HCT116 (cell line): ENCODE results near the gene TCEA3. TPM values are rescaled to one million over a fixed set of nuclear protein-coding genes. Genes with fewer than 3 reads are reported as not detected.

Source experiments
- ATAC-seq: fragments of 200-7000 bp; cut with Tn5 transposase; 2 replicates; pipeline ENCODE4 v1.9.1; 2020; ENCODE audit warnings: mild to moderate bottlenecking, moderate library complexity
- BruUV-seq: library from RNA; stranded (reverse); fragments of 400-500 nt; replicated peaks from 2 replicates; lab custom pipeline; 2021; lab: Mats Ljungman, UMichigan
- CTCF ChIA-PET: fragments of 300-600 bp; sonication (Branson Sonifier 250); formaldehyde crosslinking; loops from one replicate; lab custom pipeline; 2021; ENCODE audit warnings: antibody characterized with exemption; lab: Charles Lee
- POLR2A ChIA-PET: fragments of 300-600, 350-600 bp; sonication (Branson Sonifier 250); formaldehyde crosslinking; loops from one replicate; lab custom pipeline; 2021; ENCODE audit warnings: antibody characterized with exemption; lab: Charles Lee
- RAD21 ChIA-PET, 2 experiments: fragments of 300-600 bp; sonication (Branson Sonifier 250); formaldehyde crosslinking; loops; one replicate each; lab custom pipeline; 2023; ENCODE audit warnings: low total read pairs in 2 of 2; ENCODE audit not compliant: uncharacterized antibody in 2 of 2, unreplicated experiment in 2 of 2, low non-redundant PET in 1 of 2; lab: Charles Lee
- DNase-seq: peaks from one replicate; pipeline ENCODE4 v3.0.0-alpha.2; 2010; ENCODE audit warnings: low read depth, low spot score
- H2AFZ ChIP-seq: fragments of 200-600 bp; shearing (Covaris generic), sonication (generic); 2 replicates; pipeline ENCODE4 v1.6.1; 2017; ENCODE audit warnings: low read depth, mixed run types, mixed read lengths, antibody characterized with exemption, low read length; ENCODE audit not compliant: poor library complexity, severe bottlenecking
- H3K27ac ChIP-seq: 2 replicates; pipeline ENCODE4 v1.5.1; 2012; ENCODE audit warnings: low read depth, low read length
- H3K27me3 ChIP-seq: fragments of 200-600 bp; sonication (generic); 2 replicates; pipeline ENCODE4 v1.6.1; 2016; ENCODE audit warnings: mixed run types, low read length, mixed read lengths; ENCODE audit not compliant: insufficient read depth
- H3K36me3 ChIP-seq, 2 experiments: fragments of 200-500 bp in 1 of 2; fragments of 200-600 bp in 1 of 2; sonication (Bioruptor generic) in 1 of 2; sonication (generic) in 1 of 2; 2 replicates each; pipeline versions ENCODE4 v1.5.1 to v1.6.1; 2014 to 2016; ENCODE audit warnings: low read length in 2 of 2, inconsistent platforms in 1 of 2, mixed read lengths in 1 of 2, mixed run types in 1 of 2; ENCODE audit not compliant: insufficient read depth in 2 of 2, control insufficient read depth in 1 of 2
- H3K4me1 ChIP-seq, 2 experiments: fragments of 200-600 bp in 1 of 2; sonication (generic) in 1 of 2; 2 replicates each; pipeline versions ENCODE4 v1.5.1 to v1.6.1; 2012 to 2017; ENCODE audit warnings: low read length in 2 of 2, inconsistent platforms in 1 of 2, mild to moderate bottlenecking in 1 of 2, mixed read lengths in 1 of 2, mixed run types in 1 of 2, moderate library complexity in 1 of 2; ENCODE audit not compliant: insufficient read depth in 2 of 2, control insufficient read depth in 1 of 2
- H3K4me2 ChIP-seq: fragments of 200-600 bp; sonication (generic); 2 replicates; pipeline ENCODE4 v1.6.1; 2017; ENCODE audit warnings: mixed run types, low read length, mixed read lengths
- H3K4me3 ChIP-seq, 2 experiments: fragments of 200-600 bp in 1 of 2; sonication (generic) in 1 of 2; replicated peaks in 1 of 2; 2 replicates each; pipeline ENCODE4 v1.5.1; 2011 to 2016; ENCODE audit warnings: low read length in 2 of 2, control low read depth in 1 of 2, low read depth in 1 of 2, mild to moderate bottlenecking in 1 of 2, mixed read lengths in 1 of 2, mixed run types in 1 of 2
- H3K79me2 ChIP-seq: fragments of 200-600 bp; sonication (generic); 2 replicates; pipeline ENCODE4 v1.6.1; 2017; ENCODE audit warnings: mild to moderate bottlenecking, mixed run types, low read length, moderate library complexity, mixed read lengths; ENCODE audit not compliant: insufficient read depth
- H3K9ac ChIP-seq: fragments of 200-600 bp; sonication (generic); 2 replicates; pipeline ENCODE4 v1.6.1; 2016; ENCODE audit warnings: low read length, mixed read lengths
- H3K9me2 ChIP-seq: fragments of 200-600 bp; sonication (generic), shearing (Covaris generic); 2 replicates; pipeline ENCODE4 v1.6.1; 2017; ENCODE audit warnings: mixed run types, mild to moderate bottlenecking, moderate library complexity; ENCODE audit not compliant: insufficient read depth
- H3K9me3 ChIP-seq, 2 experiments: fragments of 200-500 bp in 1 of 2; fragments of 200-600 bp in 1 of 2; sonication (Bioruptor generic) in 1 of 2; sonication (generic) in 1 of 2; 2 replicates each; pipeline ENCODE4 v1.6.1; 2014 to 2017; ENCODE audit warnings: low read length in 2 of 2, mixed read lengths in 2 of 2, inconsistent platforms in 1 of 2, low read depth in 1 of 2, mild to moderate bottlenecking in 1 of 2, mixed run types in 1 of 2, moderate library complexity in 1 of 2; ENCODE audit not compliant: control insufficient read depth in 1 of 2, insufficient read depth in 1 of 2
- H4K20me1 ChIP-seq: fragments of 200-600 bp; sonication (generic), shearing (Covaris generic); 2 replicates; pipeline ENCODE4 v1.6.1; 2017; ENCODE audit warnings: mixed run types, mild to moderate bottlenecking, moderate library complexity; ENCODE audit not compliant: insufficient read depth
- ATF3 ChIP-seq: IDR thresholded peaks from 2 replicates; pipeline ENCODE4 v1.6.1; 2012
- EGR1 ChIP-seq: IDR thresholded peaks from 2 replicates; pipeline ENCODE4 v1.6.1; 2012; ENCODE audit warnings: low read depth
- ELF1 ChIP-seq: IDR thresholded peaks from 2 replicates; pipeline ENCODE4 v1.6.1; 2012; ENCODE audit warnings: low read depth, borderline replicate concordance
- EZH2phosphoT487 ChIP-seq: fragments of 200-600 bp; IDR thresholded peaks from 2 replicates; pipeline ENCODE4 v1.6.1; 2018; ENCODE audit warnings: antibody characterized with exemption, borderline replicate concordance
- SP1 ChIP-seq: IDR thresholded peaks from 2 replicates; pipeline ENCODE4 v1.6.1; 2012; ENCODE audit warnings: low read depth
- TCF7L2 ChIP-seq: IDR thresholded peaks from 2 replicates; pipeline ENCODE4 v1.7.0; 2011; ENCODE audit warnings: borderline replicate concordance, inconsistent platforms; ENCODE audit not compliant: insufficient read depth, insufficient read length; ENCODE audit errors: extremely low read depth
- YY1 ChIP-seq: IDR thresholded peaks from 2 replicates; pipeline ENCODE4 v1.6.1; 2011; ENCODE audit warnings: low read length, low read depth, moderate library complexity, mild to moderate bottlenecking; ENCODE audit not compliant: insufficient replicate concordance; ENCODE audit errors: extremely low read depth
- ZBTB33 ChIP-seq: IDR thresholded peaks from 2 replicates; pipeline ENCODE4 v1.6.1; 2011; ENCODE audit warnings: mild to moderate bottlenecking, low read length, moderate library complexity; ENCODE audit not compliant: insufficient replicate concordance; ENCODE audit errors: extremely low read depth
- ZFX ChIP-seq: fragments of 450-650 bp; IDR thresholded peaks from 2 replicates; pipeline ENCODE4 v1.6.1; 2017
- intact Hi-C: fragments of 100-400 bp; cut with micrococcal nuclease; formaldehyde crosslinking; loops from 2 replicates; pipeline ENCODE4 v1.10.0; 2022
- total RNA-seq: library from RNA; stranded (reverse); gene quantifications from one replicate; pipeline ENCODE4 v1.2.1, GENCODE V29; 2021; ENCODE audit not compliant: unreplicated experiment

TCEA3 gene
- total RNA-seq, 1 experiment from 2014 or later = 3.7 TPM

DNA sequence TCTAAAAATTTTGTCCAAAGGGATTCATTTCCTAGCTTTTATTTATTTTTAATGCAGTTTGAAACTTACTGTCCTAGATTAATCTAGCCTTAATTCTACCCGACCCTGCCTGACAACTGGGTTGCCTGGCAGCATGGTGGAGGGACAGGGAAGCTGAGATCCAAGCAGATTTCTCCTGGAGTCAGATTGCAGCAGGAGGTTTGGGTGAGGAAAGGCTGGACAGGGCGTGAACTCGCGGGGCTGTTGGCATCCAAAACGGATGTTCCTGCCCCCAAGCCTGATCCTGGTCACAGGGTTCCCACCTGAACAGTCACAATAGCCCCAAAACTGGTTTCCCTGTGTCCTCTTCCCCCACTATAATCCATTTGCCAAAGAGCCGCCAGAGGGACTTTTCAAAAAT is 23.2 kb downstream of the TCEA3 start:
- RAD21 ChIA-PET = no interaction called here
- no peak for DNase-seq
- H3K36me3 ChIP-seq = no peaks in the 10 kb centered on the region
- H3K9me2 ChIP-seq = no peaks in the 10 kb centered on the region
- TF ChIP-seq ZFX = no peak
- TF ChIP-seq EZH2phosphoT487 = no peak
- no peak for TF ChIP-seq EGR1
- no peak for TF ChIP-seq ELF1
- no peak for TF ChIP-seq TCF7L2
- TF ChIP-seq YY1 = no peak
- H2AFZ ChIP-seq = no peak overlapping the region
- CTCF ChIA-PET = no interaction called here
- no peak overlapping the region for H3K4me2 ChIP-seq
- ATAC-seq = no peak
- H3K79me2 ChIP-seq = no peaks in the 10 kb centered on the region
- POLR2A ChIA-PET = no interaction called here
- H3K27me3 ChIP-seq = no peaks in the 10 kb centered on the region
- H3K4me1 ChIP-seq = peaks cover 21 to 37% of the 10 kb centered on the region in 2 experiments
- H3K9ac ChIP-seq = no peak overlapping the region
- H3K9me3 ChIP-seq = no peaks in the 10 kb centered on the region
- H3K4me3 ChIP-seq = no peak overlapping the region
- no peak overlapping the region for H3K27ac ChIP-seq
- no peaks in the 10 kb centered on the region for H4K20me1 ChIP-seq
- intact Hi-C loops = loop anchor here (10.0 kb wide), 1 partner anchor 427 kb away; the partner anchor contains the start of gene LACTBL1
- no TSS peak for BruUV-seq

DNA sequence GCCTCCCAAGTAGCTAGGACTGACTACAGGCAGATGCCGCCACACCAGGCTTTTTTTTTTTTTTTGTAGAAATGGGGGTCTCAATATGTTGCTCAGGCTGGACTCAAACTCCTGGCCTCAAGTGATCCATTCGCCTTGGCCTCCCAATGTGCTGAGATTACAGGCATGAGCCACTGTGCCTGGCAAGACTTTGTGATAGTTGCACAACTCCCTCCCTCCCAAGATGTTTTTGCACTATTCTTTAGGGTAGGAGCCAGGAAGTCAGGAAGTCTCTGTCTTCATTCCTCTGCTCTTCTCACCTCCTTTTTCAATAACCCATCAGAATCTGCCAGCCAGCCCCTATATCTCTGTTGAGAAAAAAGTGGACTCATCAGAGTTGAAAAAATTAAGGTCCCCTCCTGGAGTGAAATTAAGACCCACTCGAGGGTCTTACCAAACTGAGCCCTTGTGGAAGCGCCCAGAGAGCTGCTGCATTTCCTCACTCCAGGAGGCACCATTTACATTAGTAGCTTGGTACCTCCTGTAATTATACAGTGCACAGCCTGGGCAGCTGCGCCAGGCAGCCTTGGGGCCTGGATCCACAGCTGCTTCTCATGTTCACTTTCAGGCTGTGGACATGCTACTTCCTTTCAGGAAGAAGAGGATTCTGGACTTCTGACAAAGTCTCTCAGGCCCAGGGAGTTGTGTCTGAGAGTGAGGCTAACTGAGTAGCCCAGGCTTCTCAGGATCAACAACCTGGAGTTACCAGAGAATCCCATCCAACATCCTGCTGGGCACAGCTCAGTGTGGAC is 24.0 kb downstream of the TCEA3 start:
- H3K36me3 ChIP-seq = no peaks in the 10 kb centered on the region

More for the DNA sequence above, 24.0 kb downstream of the TCEA3 start:
- Histone ChIP-seq H3K27me3 (no peaks in the 10 kb centered on the region), H3K4me1 (peaks cover 21 to 37% of the 10 kb centered on the region in 2 experiments), H2AFZ (no peak overlapping the region), H3K9me2 (no peaks in the 10 kb centered on the region), H3K4me2 (no peak overlapping the region), H3K79me2 (no peaks in the 10 kb centered on the region), H3K4me3 (no peak overlapping the region), H3K9ac (no peak overlapping the region), H3K9me3 (no peaks in the 10 kb centered on the region), H4K20me1 (no peaks in the 10 kb centered on the region), H3K27ac (no peak overlapping the region)
- DNase-seq (no peak), ATAC-seq (no peak)
- intact Hi-C loops = loop anchor here (10.0 kb wide), 1 partner anchor 426 kb away; the partner anchor contains the start of gene LACTBL1
- TF ChIP-seq TCF7L2 (no peak), SP1 (no peak), ZBTB33 (no peak), ELF1 (no peak), ATF3 (no peak)
- no TSS peak for BruUV-seq
- RAD21 ChIA-PET = no interaction called here
- CTCF ChIA-PET = no interaction called here
- POLR2A ChIA-PET = no interaction called here
